Natural killer cell treated with Interleukin-12 subunit alpha and Interleukin-12 subunit beta and Interleukin-15 and Interleukin-18, amount 100 ng/mL, for 72 hours (primary cell): ENCODE data around the gene SREBF2. TPM values are rescaled to one million over a fixed set of nuclear protein-coding genes. Genes with fewer than 3 reads are reported as not detected.

Source experiments
- ATAC-seq, 2 donors: fragments of 150-1000 bp; cut with Tn5 transposase in 1 of 2; sonication (Bioruptor Pico), chemical (Tn5 transposase) in 1 of 2; 2 replicates each; pipeline ENCODE4 v1.10.0; 2021
- DNase-seq: peaks from one replicate; pipeline ENCODE4 v3.0.0; 2022; ENCODE audit warnings: low spot score
- H3K27ac Mint-ChIP-seq, 2 donors: 1 replicate in 1 of 2; 2 replicates in 1 of 2; pipeline ENCODE4 v1.8.0; 2022; ENCODE audit warnings: mixed read lengths in 2 of 2, mild to moderate bottlenecking in 1 of 2, moderate library complexity in 1 of 2
- H3K27me3 Mint-ChIP-seq, 2 donors: 1 replicate in 1 of 2; 2 replicates in 1 of 2; pipeline ENCODE4 v1.8.0; 2022; ENCODE audit warnings: mixed read lengths in 2 of 2
- H3K36me3 Mint-ChIP-seq: one replicate; pipeline ENCODE4 v1.8.0; 2022; ENCODE audit warnings: mixed read lengths
- H3K4me1 Mint-ChIP-seq, 2 donors: 1 replicate in 1 of 2; 2 replicates in 1 of 2; pipeline ENCODE4 v1.8.0; 2022; ENCODE audit warnings: low read depth in 2 of 2, mixed read lengths in 2 of 2, mild to moderate bottlenecking in 1 of 2
- H3K4me3 Mint-ChIP-seq: one replicate; pipeline ENCODE4 v1.8.0; 2022; ENCODE audit warnings: mixed read lengths
- H3K9me3 Mint-ChIP-seq: 2 replicates; pipeline ENCODE4 v1.8.0; 2022; ENCODE audit warnings: mixed read lengths
- total RNA-seq, 2 donors: library from RNA; stranded (reverse); gene quantifications; one replicate each; pipeline ENCODE4 v1.2.3, GENCODE V29; 2022

The SREBF2 gene
- total RNA-seq, 2 donors from 2014 or later = 205 to 211 TPM

DNA sequence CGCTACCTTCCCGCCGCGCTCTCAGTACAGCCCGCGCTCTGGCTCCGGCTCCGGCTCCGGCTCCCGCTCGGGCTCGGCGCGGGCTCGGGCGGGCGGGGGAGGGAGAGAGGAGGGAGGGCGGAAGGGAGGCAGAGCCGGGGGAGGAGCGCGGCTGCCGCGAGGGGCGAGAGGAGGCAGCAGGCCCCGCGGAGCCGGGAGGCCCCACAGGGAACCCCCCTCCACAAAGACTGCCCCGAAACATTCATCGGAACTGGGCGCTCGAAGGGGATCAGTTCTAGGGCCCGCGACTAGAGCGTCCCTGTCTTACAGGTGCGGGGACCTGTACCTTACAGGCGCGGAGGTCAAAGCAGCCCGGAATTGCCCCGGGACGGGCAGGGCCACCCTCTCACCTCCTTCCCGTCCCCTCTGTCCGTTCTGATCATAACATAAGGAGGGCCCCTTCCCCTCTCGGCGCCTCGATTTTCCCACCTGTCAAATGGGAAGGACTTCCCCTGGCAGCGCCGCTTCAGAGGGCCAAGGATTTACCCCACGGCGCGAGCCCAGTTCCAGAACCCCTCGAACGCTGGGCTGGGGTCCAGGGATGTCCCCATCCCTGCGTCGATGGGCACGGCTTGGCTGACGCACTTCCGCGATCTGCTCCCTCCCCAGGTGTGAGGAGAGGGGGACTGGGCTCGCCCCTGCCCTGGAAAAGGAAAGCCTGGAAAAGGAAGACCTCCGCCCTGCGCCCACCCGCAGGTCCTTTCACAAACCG lies 82.3 kb downstream of the SREBF2 start, which contains the start of gene SHISA8:
Gene SHISA8 (minus strand): TSS at position 40 of the 751 bp plus-strand sequence. CDS start 407 bp downstream, outside the sequence.
- DNase-seq (no peak), ATAC-seq (peak; percentile 48 to 63)
- no peaks in the 10 kb centered on the region for H3K36me3 Mint-ChIP-seq
- H3K4me1 Mint-ChIP-seq = peaks cover 0 to 14% of the 10 kb centered on the region in 2 donors
- H3K27me3 Mint-ChIP-seq = peaks cover 27 to 33% of the 10 kb centered on the region in 2 donors
- H3K9me3 Mint-ChIP-seq = no peaks in the 10 kb centered on the region
- H3K4me3 Mint-ChIP-seq = peak within 1 kb of the TSS; percentile 25
- no peak within 1 kb of the TSS for H3K27ac Mint-ChIP-seq

- ATAC-seq = no peak
- H3K4me1 Mint-ChIP-seq = peaks cover 0 to 16% of the 10 kb centered on the region in 2 donors
- H3K36me3 Mint-ChIP-seq = no peaks in the 10 kb centered on the region
- no peaks in the 10 kb centered on the region for H3K9me3 Mint-ChIP-seq
- no peak overlapping the region for H3K27ac Mint-ChIP-seq
- H3K4me3 Mint-ChIP-seq = peak overlapping the region; percentile 25
- H3K27me3 Mint-ChIP-seq = peaks cover 27 to 33% of the 10 kb centered on the region in 2 donors
- DNase-seq = no peak
Measured at GRCh38 chr22:41915786-41916493, 83.0 kb downstream of the SREBF2 start.

DNA sequence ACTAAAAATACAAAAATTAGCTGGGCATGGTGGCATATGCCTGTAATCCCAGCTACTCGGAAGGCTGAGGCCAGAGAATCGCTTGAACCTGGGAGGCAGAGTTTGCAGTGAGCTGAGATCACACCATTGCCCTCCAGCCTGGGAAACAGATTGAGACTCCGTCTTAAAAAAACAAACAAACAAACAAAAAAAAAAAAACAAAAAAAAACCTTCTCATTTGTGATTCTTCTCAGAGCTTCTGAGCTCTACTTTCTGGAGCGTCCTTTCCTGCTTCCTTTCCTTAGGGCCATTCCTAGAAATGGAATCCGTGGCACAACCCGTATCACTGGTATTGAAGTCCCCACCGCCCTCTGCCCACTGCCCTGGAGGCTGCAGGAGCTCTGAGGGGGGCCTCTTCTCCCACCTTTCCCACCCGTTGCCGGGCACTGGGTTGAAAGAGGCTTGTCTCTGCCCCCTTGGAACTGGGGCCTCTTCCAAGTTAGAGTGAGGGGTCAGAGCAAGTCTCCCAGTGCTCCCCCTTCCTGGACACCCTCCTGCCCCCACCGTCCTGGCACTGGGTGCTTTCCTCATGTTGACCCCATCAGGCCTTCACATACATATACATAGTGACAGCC lies 83.9 kb downstream of the SREBF2 start:
- no peak for ATAC-seq
- Mint-ChIP-seq H3K27ac (no peak overlapping the region), H3K27me3 (peaks cover 22 to 25% of the 10 kb centered on the region in 2 donors), H3K9me3 (no peaks in the 10 kb centered on the region), H3K4me1 (peaks cover 0 to 11% of the 10 kb centered on the region in 2 donors), H3K4me3 (no peak overlapping the region), H3K36me3 (no peaks in the 10 kb centered on the region)
- no peak for DNase-seq

DNA sequence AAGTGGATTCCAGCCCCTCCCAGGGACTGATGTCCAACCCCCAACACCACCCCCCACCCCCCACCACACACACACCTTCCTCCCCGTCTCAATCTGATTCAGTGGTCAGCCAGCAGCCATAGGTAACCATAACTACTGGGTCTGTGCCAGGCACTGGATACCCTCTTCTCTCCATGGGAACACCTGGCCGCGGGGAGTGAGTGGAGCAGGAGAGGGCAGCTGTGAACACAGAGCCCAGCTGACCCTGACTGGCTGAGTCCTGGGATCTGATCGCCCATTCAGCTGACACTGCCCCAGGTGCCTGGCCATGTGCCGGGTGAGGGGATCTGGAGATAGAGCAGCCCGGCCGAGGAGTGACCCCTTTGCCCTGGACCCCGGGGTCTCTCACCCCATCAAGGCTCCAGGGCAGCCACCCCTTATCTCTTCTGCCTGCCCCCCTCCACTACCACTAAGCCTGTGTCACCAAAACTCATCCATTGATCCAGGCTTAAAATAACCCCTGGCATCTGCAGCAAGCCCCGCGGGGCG lies 84.5 kb downstream of the SREBF2 start:
- no peak for ATAC-seq
- H3K4me3 Mint-ChIP-seq = no peak overlapping the region
- H3K9me3 Mint-ChIP-seq = no peaks in the 10 kb centered on the region
- H3K27me3 Mint-ChIP-seq = peaks cover 20 to 21% of the 10 kb centered on the region in 2 donors
- H3K36me3 Mint-ChIP-seq = no peaks in the 10 kb centered on the region
- H3K27ac Mint-ChIP-seq = no peak overlapping the region
- peaks cover 0 to 9% of the 10 kb centered on the region in 2 donors for H3K4me1 Mint-ChIP-seq
- DNase-seq = no peak

GRCh38 chr22:41917903-41918791 lies 85.2 kb downstream of the SREBF2 start:
- Mint-ChIP-seq H3K4me3 (no peak overlapping the region), H3K27ac (no peak overlapping the region), H3K4me1 (peaks cover 0 to 5% of the 10 kb centered on the region in 2 donors), H3K9me3 (no peaks in the 10 kb centered on the region), H3K36me3 (no peaks in the 10 kb centered on the region), H3K27me3 (peaks cover 13 to 14% of the 10 kb centered on the region in 2 donors)
- DNase-seq = no peak
- ATAC-seq = no peak

- Mint-ChIP-seq H3K4me1 (peaks cover 0 to 5% of the 10 kb centered on the region in 2 donors), H3K9me3 (no peaks in the 10 kb centered on the region), H3K4me3 (peak overlapping the region; percentile 41), H3K27me3 (peaks cover 10% of the 10 kb centered on the region in 2 donors), H3K27ac (no peak overlapping the region), H3K36me3 (no peaks in the 10 kb centered on the region)
- ATAC-seq = peak; percentile 60 to 85
- peak; percentile 78 for DNase-seq
Measured at GRCh38 chr22:41919357-41920224, 86.7 kb downstream of the SREBF2 start.

DNA sequence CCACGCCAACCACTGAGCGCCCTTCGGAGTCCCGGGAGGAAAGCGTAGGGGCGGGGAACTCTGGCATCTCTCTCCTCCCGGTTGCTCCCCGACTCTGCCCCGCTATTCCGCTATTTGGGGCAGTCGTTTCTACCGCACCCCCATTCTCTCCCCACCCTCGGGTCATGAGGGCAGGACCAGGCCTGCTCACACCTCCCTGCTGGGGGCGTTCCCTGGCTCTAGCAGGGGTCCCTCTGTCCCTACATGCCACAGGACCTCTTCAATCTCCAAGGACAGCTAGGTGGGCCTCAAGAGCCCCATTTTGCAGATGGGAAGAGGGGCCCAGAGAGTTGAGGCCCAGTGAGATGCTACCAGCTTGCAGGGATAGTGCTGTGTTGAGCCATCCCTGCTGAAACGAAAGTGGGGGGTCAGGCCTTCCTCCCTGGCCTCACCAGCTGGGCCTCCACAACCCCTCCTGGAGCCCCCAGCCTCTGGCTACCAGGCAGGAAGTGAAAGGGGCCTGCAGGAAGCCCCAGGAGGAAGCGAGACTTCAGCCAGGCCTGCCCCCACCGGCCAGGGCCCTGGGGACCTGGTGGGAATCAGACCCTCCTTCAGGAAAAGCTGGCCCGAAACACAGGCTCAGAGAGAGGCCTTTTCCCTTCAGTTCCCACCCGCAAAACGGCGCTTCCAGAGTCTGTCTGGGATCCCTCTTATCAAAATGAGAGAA lies 87.5 kb downstream of the SREBF2 start:
- no peak overlapping the region for H3K27ac Mint-ChIP-seq
- ATAC-seq (peak in 1 of 2 donors; percentile 2), DNase-seq (no peak)
- H3K36me3 Mint-ChIP-seq = no peaks in the 10 kb centered on the region
- peaks cover 10 to 13% of the 10 kb centered on the region in 2 donors for H3K27me3 Mint-ChIP-seq
- no peaks in the 10 kb centered on the region for H3K9me3 Mint-ChIP-seq
- peak overlapping the region; percentile 62 for H3K4me3 Mint-ChIP-seq
- peaks cover 0 to 6% of the 10 kb centered on the region in 2 donors for H3K4me1 Mint-ChIP-seq

DNA sequence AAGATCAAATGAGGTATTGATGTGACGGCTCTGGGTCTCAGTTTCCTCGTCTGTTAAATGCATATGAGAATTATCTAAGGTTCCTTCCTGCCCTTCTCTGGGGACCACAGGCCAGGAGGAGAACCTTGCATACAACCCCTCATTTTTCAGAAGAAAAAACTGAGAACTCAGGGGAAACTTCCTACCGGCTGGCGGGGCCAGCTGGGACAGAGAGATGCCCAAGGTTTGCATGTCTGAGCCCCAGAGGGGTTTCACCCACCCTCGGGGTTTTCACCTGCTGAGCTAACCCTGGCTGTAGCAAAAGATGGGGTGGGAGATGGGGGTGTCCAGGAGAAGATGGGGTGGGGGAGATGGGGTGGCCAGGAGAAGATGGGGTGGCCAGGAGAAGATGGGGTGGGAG lies 89.4 kb downstream of the SREBF2 start:
- ATAC-seq = no peak
- no peak overlapping the region for H3K4me3 Mint-ChIP-seq
- peaks cover 0 to 3% of the 10 kb centered on the region in 2 donors for H3K27me3 Mint-ChIP-seq
- no peak overlapping the region for H3K27ac Mint-ChIP-seq
- H3K9me3 Mint-ChIP-seq = no peaks in the 10 kb centered on the region
- H3K4me1 Mint-ChIP-seq = peaks cover 0 to 9% of the 10 kb centered on the region in 2 donors
- no peaks in the 10 kb centered on the region for H3K36me3 Mint-ChIP-seq
- DNase-seq = no peak

DNA sequence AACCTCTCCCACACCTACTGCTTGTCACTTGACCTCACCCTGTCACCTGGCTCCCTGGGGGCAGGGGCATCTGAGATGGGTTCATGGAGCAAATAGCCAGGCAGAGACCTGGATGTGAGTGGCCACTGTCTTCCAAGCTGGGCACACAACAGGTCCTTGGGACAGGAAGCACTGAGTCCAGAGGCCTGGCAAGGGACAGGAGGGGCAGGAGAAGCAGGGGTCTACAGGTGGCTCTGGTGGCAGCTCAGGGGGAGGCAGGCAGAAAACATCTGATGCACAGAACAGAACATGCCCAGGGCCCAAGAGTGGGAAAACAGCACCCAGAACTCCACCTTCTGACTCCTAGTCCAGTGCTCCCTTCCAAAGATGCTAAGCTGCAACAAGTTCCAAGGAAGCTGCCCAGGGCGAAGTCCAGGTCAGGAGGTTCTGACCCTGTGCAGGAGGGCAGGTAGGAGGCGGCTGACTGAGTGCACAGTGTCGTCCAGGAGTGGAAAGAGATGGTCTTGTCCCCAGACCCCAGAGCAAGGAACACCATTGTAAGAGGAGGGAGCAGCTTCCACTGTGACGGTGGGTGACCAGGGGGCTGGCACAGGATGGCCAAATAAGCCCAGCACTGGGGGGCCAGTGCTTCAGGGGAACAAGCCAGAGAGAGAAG lies 90.2 kb downstream of the SREBF2 start:
- DNase-seq (no peak), ATAC-seq (no peak)
- H3K4me3 Mint-ChIP-seq = no peak overlapping the region
- no peaks in the 10 kb centered on the region for H3K36me3 Mint-ChIP-seq
- H3K27me3 Mint-ChIP-seq = peaks cover 0 to 3% of the 10 kb centered on the region in 2 donors
- H3K4me1 Mint-ChIP-seq = peaks cover 0 to 9% of the 10 kb centered on the region in 2 donors
- no peak overlapping the region for H3K27ac Mint-ChIP-seq
- no peaks in the 10 kb centered on the region for H3K9me3 Mint-ChIP-seq

- Mint-ChIP-seq H3K27ac (no peak overlapping the region), H3K4me3 (no peak overlapping the region), H3K4me1 (peaks cover 0 to 9% of the 10 kb centered on the region in 2 donors), H3K9me3 (no peaks in the 10 kb centered on the region), H3K27me3 (peaks cover 0 to 3% of the 10 kb centered on the region in 2 donors), H3K36me3 (no peaks in the 10 kb centered on the region)
- DNase-seq (no peak), ATAC-seq (no peak)
Measured at GRCh38 chr22:41923595-41924276, 90.8 kb downstream of the SREBF2 start.
